Urothelium cell line (cell line): ENCODE measurements around the gene UBE2S.
A peak's percentile ranks its signal among the peaks of the same experiment; 100 is the strongest.
"Not testable (repeated sequence)": the region's sequence is repeated elsewhere in the genome, so short reads cannot be mapped to it uniquely, and the experiment has no call there.

Experiments used
- DNase-seq: peaks from one replicate; pipeline ENCODE4 v3.0.0; 2011; ENCODE audit warnings: low spot score, mixed read lengths
- FAIRE-seq: peaks from 2 replicates; lab custom pipeline; 2011; peaks lifted over from hg19 to GRCh38; lab: Jason Lieb, UNC

The UBE2S gene

GRCh38 chr19:55407550-55407799 lies at the start of gene UBE2S:
UBE2S (minus strand) TSS chr19:55407788; CDS start chr19:55407589, 199 bp downstream.
- DNase-seq, FAIRE-seq: not testable (repeated sequence)

GRCh38 chr19:55456347-55456746 lies 48.8 kb upstream of the UBE2S start:
- DNase-seq: no peak
- FAIRE-seq: no peak

- DNase-seq (no peak), FAIRE-seq (no peak)
Observed at GRCh38 chr19:55455576-55456235, 48.1 kb upstream of the UBE2S start.

GRCh38 chr19:55454787-55455243 lies 47.2 kb upstream of the UBE2S start:
- no peak for FAIRE-seq
- peak; percentile 56 for DNase-seq

GRCh38 chr19:55453511-55454260 lies 46.1 kb upstream of the UBE2S start:
- DNase-seq (no peak), FAIRE-seq (no peak)

GRCh38 chr19:55452749-55453346 lies 45.3 kb upstream of the UBE2S start:
- FAIRE-seq (no peak), DNase-seq (peak; percentile 53)

GRCh38 chr19:55451965-55452748 lies 44.6 kb upstream of the UBE2S start:
- DNase-seq (no peak), FAIRE-seq (no peak)

GRCh38 chr19:55451163-55451964 lies 43.8 kb upstream of the UBE2S start:
- DNase-seq (no peak), FAIRE-seq (no peak)

- FAIRE-seq (no peak), DNase-seq (no peak)
Observed at GRCh38 chr19:55449469-55449868, 41.9 kb upstream of the UBE2S start.

GRCh38 chr19:55448175-55448490 lies 40.5 kb upstream of the UBE2S start:
- FAIRE-seq, DNase-seq: not testable (repeated sequence)

- DNase-seq (peak; percentile 71), FAIRE-seq (no peak)
Observed at GRCh38 chr19:55447421-55448174, 40.0 kb upstream of the UBE2S start.

GRCh38 chr19:55446060-55446459 lies 38.5 kb upstream of the UBE2S start:
- FAIRE-seq (no peak), DNase-seq (no peak)

GRCh38 chr19:55444646-55445045 lies 37.1 kb upstream of the UBE2S start:
- no peak for DNase-seq
- no peak for FAIRE-seq

GRCh38 chr19:55443824-55444480 lies 36.4 kb upstream of the UBE2S start:
- FAIRE-seq: no peak
- DNase-seq: no peak

- DNase-seq (no peak), FAIRE-seq (no peak)
Observed at GRCh38 chr19:55443045-55443823, 35.6 kb upstream of the UBE2S start, which contains the start of gene SHISA7. SHISA7 (minus strand) TSS chr19:55443300; CDS start chr19:55442863, 437 bp downstream.

- FAIRE-seq (no peak), DNase-seq (no peak)
Observed at GRCh38 chr19:55442372-55442961, 34.9 kb upstream of the UBE2S start.

GRCh38 chr19:55441692-55442321 lies 34.2 kb upstream of the UBE2S start:
- DNase-seq: no peak
- no peak for FAIRE-seq

GRCh38 chr19:55441319-55441691 lies 33.7 kb upstream of the UBE2S start:
- FAIRE-seq (no peak), DNase-seq (no peak)
